ENCODE data around the gene ZNF343.

- TF ChIP-seq CTCF (IDR thresholded peaks at IDR 0.05; ENCODE audit: poor library complexity) (no peak), EZH2 (IDR thresholded peaks at IDR 0.05; ENCODE audit: borderline replicate concordance) (no peak), EZH2phosphoT487 (IDR thresholded peaks at IDR 0.05; ENCODE audit: low read depth, severe bottlenecking, unreplicated experiment) (no peak)
Measured at GRCh38 chr20:2518096-2518495, 9.4 kb upstream of the ZNF343 start.

All from hepatocyte (in vitro differentiated cells).